22Rv1 (cell line): ENCODE results near the gene RGS11.

Source experiments
- H3K27ac ChIP-seq: fragments of 450-650 bp; 2 replicates; pipeline ENCODE4 v1.5.1; 2017
- CTCF ChIP-seq: fragments of 450-650 bp; IDR thresholded peaks from 2 replicates; pipeline ENCODE4 v1.5.1; 2017; ENCODE audit warnings: mild to moderate bottlenecking
- ZFX ChIP-seq: fragments of 450-650 bp; IDR thresholded peaks from 2 replicates; pipeline ENCODE4 v1.6.1; 2017; ENCODE audit warnings: antibody characterized with exemption, borderline replicate concordance

Gene RGS11

GRCh38 chr16:265002-265529 lies 10.7 kb downstream of the RGS11 start:
- H3K27ac ChIP-seq: no peak overlapping the region
- TF ChIP-seq CTCF (no peak), ZFX (no peak)

GRCh38 chr16:264440-264951 lies 11.2 kb downstream of the RGS11 start:
- TF ChIP-seq ZFX (no peak), CTCF (no peak)
- H3K27ac ChIP-seq: no peak overlapping the region

- no peak overlapping the region for H3K27ac ChIP-seq
- TF ChIP-seq ZFX (no peak), CTCF (no peak)
Observed at GRCh38 chr16:263944-264343, 11.8 kb downstream of the RGS11 start.

- no peak overlapping the region for H3K27ac ChIP-seq
- TF ChIP-seq ZFX (no peak), CTCF (no peak)
Observed at GRCh38 chr16:263182-263774, 12.5 kb downstream of the RGS11 start.

GRCh38 chr16:262121-262745 lies 13.5 kb downstream of the RGS11 start:
- no peak for TF ChIP-seq CTCF
- no peak for TF ChIP-seq ZFX
- no peak overlapping the region for H3K27ac ChIP-seq

- H3K27ac ChIP-seq: no peak overlapping the region
- TF ChIP-seq CTCF: no peak
- no peak for TF ChIP-seq ZFX
Observed at GRCh38 chr16:261031-261691, 14.6 kb downstream of the RGS11 start.

GRCh38 chr16:260326-260725 lies 15.4 kb downstream of the RGS11 start:
- TF ChIP-seq ZFX (no peak), CTCF (no peak)
- H3K27ac ChIP-seq: no peak overlapping the region
